HL-60 (cell line): Measurements from ENCODE around the gene CBX8.

Experiments
- DNase-seq, 2 experiments: peaks; one replicate each; pipeline ENCODE4 v3.0.0-alpha.2; 2010 to 2020; ENCODE audit warnings: low read depth in 1 of 2, low spot score in 1 of 2
- H3K27ac ChIP-seq: fragments of 250-450 bp; sonication (Bioruptor Pico); replicated peaks from 2 replicates; pipeline ENCODE4 v1.5.1; 2020; ENCODE audit warnings: mild to moderate bottlenecking, moderate library complexity
- H3K27me3 ChIP-seq: fragments of 250-450 bp; sonication (Bioruptor Pico); 2 replicates; pipeline ENCODE4 v1.5.1; 2021; ENCODE audit warnings: mild to moderate bottlenecking, moderate library complexity; ENCODE audit not compliant: insufficient read depth, poor library complexity, severe bottlenecking
- H3K4me3 ChIP-seq: replicated peaks from 2 replicates; pipeline ENCODE4 v1.5.1; 2011; ENCODE audit warnings: mild to moderate bottlenecking, control low read depth, low read length; ENCODE audit not compliant: insufficient read depth
- GABPA ChIP-seq: IDR thresholded peaks from 2 replicates; pipeline ENCODE4 v1.6.1; 2012; ENCODE audit warnings: low read depth
- POLR2AphosphoS5 ChIP-seq: IDR thresholded peaks from 2 replicates; pipeline ENCODE4 v1.6.1; 2012; ENCODE audit warnings: low read depth
- SPI1 ChIP-seq: IDR thresholded peaks from 2 replicates; pipeline ENCODE4 v1.6.1; 2012; ENCODE audit warnings: low read depth, mild to moderate bottlenecking, borderline replicate concordance
- TF ChIP-seq, protein P1 (sequence below): IDR thresholded peaks from 2 replicates; pipeline ENCODE4 v1.6.1; 2012; ENCODE audit warnings: low read depth; ENCODE audit not compliant: insufficient replicate concordance
- TF ChIP-seq, protein P2 (sequence below): IDR thresholded peaks from one replicate; pipeline ENCODE4 v1.5.1; 2011; ENCODE audit warnings: low read length, control low read depth, inconsistent platforms; ENCODE audit not compliant: insufficient read depth

The CBX8 gene

DNA sequence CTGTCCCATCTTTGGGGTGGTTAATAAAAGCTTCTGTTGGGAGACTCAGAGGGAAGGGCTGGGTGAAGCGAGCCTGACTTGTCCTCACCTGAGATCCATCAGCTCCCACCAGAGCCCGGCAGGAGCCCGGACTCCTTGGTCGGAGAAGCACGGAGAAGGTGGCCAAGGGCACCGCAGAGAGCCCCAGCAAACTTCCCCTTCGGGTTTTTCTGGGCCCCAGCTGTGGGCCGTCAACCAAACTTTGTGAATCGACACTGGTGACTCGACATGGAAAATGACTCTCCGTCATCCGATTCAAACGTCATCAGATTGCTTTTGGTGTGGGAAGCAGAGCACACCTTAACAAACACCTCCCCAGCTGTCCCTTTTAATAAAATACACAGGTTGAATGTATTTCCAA lies 44.7 kb downstream of the CBX8 start:
- Histone ChIP-seq H3K27me3 (peaks cover 38% of the 10 kb centered on the region), H3K27ac (no peak overlapping the region), H3K4me3 (no peak overlapping the region)
- TF ChIP-seq SPI1 (no peak), POLR2AphosphoS5 (no peak), GABPA (no peak)
- TF ChIP-seq, protein P1, sequence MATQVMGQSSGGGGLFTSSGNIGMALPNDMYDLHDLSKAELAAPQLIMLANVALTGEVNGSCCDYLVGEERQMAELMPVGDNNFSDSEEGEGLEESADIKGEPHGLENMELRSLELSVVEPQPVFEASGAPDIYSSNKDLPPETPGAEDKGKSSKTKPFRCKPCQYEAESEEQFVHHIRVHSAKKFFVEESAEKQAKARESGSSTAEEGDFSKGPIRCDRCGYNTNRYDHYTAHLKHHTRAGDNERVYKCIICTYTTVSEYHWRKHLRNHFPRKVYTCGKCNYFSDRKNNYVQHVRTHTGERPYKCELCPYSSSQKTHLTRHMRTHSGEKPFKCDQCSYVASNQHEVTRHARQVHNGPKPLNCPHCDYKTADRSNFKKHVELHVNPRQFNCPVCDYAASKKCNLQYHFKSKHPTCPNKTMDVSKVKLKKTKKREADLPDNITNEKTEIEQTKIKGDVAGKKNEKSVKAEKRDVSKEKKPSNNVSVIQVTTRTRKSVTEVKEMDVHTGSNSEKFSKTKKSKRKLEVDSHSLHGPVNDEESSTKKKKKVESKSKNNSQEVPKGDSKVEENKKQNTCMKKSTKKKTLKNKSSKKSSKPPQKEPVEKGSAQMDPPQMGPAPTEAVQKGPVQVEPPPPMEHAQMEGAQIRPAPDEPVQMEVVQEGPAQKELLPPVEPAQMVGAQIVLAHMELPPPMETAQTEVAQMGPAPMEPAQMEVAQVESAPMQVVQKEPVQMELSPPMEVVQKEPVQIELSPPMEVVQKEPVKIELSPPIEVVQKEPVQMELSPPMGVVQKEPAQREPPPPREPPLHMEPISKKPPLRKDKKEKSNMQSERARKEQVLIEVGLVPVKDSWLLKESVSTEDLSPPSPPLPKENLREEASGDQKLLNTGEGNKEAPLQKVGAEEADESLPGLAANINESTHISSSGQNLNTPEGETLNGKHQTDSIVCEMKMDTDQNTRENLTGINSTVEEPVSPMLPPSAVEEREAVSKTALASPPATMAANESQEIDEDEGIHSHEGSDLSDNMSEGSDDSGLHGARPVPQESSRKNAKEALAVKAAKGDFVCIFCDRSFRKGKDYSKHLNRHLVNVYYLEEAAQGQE: no peak
- TF ChIP-seq, protein P2, sequence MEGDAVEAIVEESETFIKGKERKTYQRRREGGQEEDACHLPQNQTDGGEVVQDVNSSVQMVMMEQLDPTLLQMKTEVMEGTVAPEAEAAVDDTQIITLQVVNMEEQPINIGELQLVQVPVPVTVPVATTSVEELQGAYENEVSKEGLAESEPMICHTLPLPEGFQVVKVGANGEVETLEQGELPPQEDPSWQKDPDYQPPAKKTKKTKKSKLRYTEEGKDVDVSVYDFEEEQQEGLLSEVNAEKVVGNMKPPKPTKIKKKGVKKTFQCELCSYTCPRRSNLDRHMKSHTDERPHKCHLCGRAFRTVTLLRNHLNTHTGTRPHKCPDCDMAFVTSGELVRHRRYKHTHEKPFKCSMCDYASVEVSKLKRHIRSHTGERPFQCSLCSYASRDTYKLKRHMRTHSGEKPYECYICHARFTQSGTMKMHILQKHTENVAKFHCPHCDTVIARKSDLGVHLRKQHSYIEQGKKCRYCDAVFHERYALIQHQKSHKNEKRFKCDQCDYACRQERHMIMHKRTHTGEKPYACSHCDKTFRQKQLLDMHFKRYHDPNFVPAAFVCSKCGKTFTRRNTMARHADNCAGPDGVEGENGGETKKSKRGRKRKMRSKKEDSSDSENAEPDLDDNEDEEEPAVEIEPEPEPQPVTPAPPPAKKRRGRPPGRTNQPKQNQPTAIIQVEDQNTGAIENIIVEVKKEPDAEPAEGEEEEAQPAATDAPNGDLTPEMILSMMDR: no peak
- no peak for DNase-seq

DNA sequence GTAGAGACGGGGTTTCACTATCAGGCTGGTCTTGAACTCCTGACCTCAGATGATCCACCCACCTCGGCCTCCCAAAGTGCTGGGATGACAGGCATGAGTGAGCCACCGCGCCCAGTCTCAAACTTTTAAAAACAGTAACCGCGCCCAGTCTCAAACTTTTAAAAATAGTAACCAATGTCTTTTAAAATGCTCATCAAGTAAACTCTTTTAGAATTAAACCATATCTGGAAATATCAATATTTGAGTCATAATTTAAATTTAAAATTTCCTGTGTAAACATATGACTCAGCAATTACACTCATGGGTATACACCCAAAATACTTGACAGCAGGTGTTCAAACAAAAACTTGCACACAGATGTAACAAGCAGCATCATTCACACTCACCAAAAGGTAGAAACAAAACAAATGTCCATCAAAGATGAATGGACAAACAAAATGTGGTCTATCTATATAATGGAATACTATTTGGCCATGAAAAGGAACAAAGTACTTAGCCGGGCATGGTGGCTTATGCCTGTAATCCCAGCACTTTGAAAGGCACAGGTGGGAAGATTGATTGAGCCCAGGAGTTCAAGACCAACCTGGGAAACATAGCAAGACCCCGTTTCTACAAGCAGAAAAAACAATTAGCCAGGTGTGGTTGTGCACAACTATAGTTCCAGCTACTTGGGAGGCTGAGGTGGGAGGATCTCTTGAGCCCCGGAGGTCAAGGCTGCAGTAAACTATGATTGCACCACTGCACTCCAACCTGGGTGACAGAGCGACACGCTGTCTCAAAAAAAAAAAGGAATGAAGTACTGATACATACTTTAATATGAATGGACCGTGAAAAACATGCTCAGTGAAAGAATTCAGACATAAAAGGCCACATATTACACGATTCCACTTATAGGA lies 46.0 kb downstream of the CBX8 start:
- Histone ChIP-seq H3K4me3 (no peak overlapping the region), H3K27ac (no peak overlapping the region), H3K27me3 (peaks cover 46% of the 10 kb centered on the region)
- no peak for TF ChIP-seq GABPA
- no peak for TF ChIP-seq POLR2AphosphoS5
- TF ChIP-seq, protein P1: no peak
- DNase-seq: no peak

DNA sequence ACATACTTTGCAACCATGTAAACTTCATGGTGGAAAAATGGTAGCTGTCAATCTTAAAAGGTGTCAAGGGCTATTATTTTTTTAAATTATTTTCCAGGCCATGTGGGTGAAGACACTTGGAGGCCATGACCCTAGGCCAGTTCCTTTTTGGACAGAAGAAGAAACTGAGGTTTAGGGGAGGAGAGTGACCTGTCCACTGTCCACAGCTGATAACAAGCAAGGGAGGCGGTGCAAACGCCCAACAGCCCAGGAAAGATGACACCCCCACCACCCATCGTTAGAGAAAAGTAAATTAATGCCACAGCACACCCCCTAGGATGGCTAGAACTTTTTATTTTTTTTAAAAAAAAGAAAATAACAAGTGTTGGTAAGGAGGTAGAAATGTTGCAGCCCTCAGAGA lies 46.9 kb downstream of the CBX8 start:
- Histone ChIP-seq H3K27me3 (peaks cover 46% of the 10 kb centered on the region), H3K27ac (no peak overlapping the region), H3K4me3 (no peak overlapping the region)
- no peak for DNase-seq
- TF ChIP-seq, protein P2: no peak
- TF ChIP-seq POLR2AphosphoS5: no peak

DNA sequence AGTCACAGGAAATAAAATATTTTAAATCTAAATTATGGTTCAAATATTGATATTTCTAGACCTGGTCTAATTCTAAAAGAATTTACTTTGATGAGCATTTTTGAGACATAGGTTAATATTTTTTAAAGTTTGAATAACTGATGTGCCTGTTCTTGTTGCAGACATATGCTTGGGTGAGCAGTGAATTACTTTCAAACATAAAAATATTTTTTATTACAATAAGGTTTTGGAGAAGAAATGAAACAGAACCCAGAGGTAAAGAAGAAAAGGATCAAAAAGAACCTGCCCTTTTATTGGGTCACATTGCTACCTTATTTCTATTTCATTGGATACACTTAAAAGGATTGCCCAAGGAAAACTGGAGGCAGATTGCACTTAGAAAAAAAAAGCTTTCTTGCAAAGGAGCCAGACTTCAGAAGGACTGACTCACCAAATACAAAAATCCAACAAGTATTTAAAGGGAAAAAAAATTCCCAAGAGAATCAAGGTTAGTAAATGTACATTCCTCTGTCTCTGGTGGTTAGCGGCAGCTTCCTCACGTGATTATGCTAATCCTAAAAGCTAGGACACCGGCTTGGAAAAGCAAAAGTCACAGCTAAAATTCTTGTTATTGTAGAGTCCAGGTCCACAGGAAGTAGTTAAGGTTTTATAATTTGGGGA lies 47.6 kb downstream of the CBX8 start:
- DNase-seq: no peak
- TF ChIP-seq, protein P2: no peak
- TF ChIP-seq POLR2AphosphoS5: no peak
- Histone ChIP-seq H3K27ac (no peak overlapping the region), H3K27me3 (peaks cover 46% of the 10 kb centered on the region), H3K4me3 (no peak overlapping the region)
